H1 (cell line): ENCODE results near the gene TRIM38. TPM values are rescaled to one million over a fixed set of nuclear protein-coding genes. Genes with fewer than 3 reads are reported as not detected.

ENCODE experiments used
- CTCF ChIA-PET: fragments of 300-600 bp; sonication (Branson Sonifier 250); formaldehyde crosslinking; loops from one replicate; lab custom pipeline; 2021; ENCODE audit not compliant: partially characterized antibody; lab: Charles Lee
- POLR2A ChIA-PET: fragments of 300-600 bp; sonication (Branson Sonifier 250); formaldehyde crosslinking; loops from one replicate; lab custom pipeline; 2021; ENCODE audit warnings: inconsistent platforms; ENCODE audit not compliant: partially characterized antibody; lab: Charles Lee
- DNase-seq, 2 experiments: peaks; one replicate each; pipeline versions ENCODE4 v3.0.0 to v3.0.0-alpha.2; 2010 to 2022; ENCODE audit warnings: low spot score in 2 of 2, low read depth in 1 of 2, mixed read lengths in 1 of 2
- FAIRE-seq: peaks from 2 replicates; lab custom pipeline; 2011; peaks lifted over from hg19 to GRCh38; lab: Jason Lieb, UNC
- H2AFZ ChIP-seq: 2 replicates; pipeline ENCODE4 v1.8.1; 2012; ENCODE audit warnings: low read length, inconsistent platforms
- H2AK5ac ChIP-seq: 2 replicates; pipeline ENCODE4 v1.6.1; 2013; ENCODE audit warnings: low read depth, low read length
- H2BK120ac ChIP-seq: replicated peaks from 2 replicates; pipeline ENCODE3; 2013; ENCODE audit warnings: low read depth, low read length, inconsistent platforms
- H2BK12ac ChIP-seq: 2 replicates; pipeline ENCODE4 v1.6.1; 2013; ENCODE audit warnings: low read depth, low read length
- H2BK15ac ChIP-seq: 2 replicates; pipeline ENCODE4 v1.6.1; 2013; ENCODE audit warnings: low read length
- H2BK20ac ChIP-seq: 2 replicates; pipeline ENCODE4 v1.6.1; 2013; ENCODE audit warnings: low read length
- H2BK5ac ChIP-seq: 2 replicates; pipeline ENCODE4 v1.6.1; 2013; ENCODE audit warnings: low read depth, low read length
- H3K14ac ChIP-seq: 2 replicates; pipeline ENCODE4 v1.6.1; 2013; ENCODE audit warnings: inconsistent platforms; ENCODE audit not compliant: insufficient read length
- H3K18ac ChIP-seq: 2 replicates; pipeline ENCODE4 v1.6.1; 2013; ENCODE audit warnings: low read length; ENCODE audit errors: extremely low read depth
- H3K23ac ChIP-seq: 2 replicates; pipeline ENCODE4 v1.6.1; 2013; ENCODE audit warnings: inconsistent platforms; ENCODE audit not compliant: insufficient read length
- H3K23me2 ChIP-seq: 2 replicates; pipeline ENCODE4 v1.6.1; 2013; ENCODE audit warnings: low read depth, low read length
- H3K27ac ChIP-seq: 2 replicates; pipeline ENCODE4 v1.6.1; 2011; ENCODE audit warnings: low read depth, low read length, inconsistent platforms
- H3K27me3 ChIP-seq, 4 experiments: replicated peaks in 1 of 4; 1 replicate in 1 of 4; 2 replicates in 3 of 4; pipeline versions ENCODE4 v1.6.1 to v1.8.1; 2011 to 2013; ENCODE audit warnings: low read length in 3 of 4, mild to moderate bottlenecking in 3 of 4, inconsistent platforms in 2 of 4, mixed read lengths in 2 of 4, moderate library complexity in 1 of 4; ENCODE audit not compliant: control insufficient read depth in 3 of 4, insufficient read depth in 3 of 4; ENCODE audit errors: extremely low read depth in 1 of 4
- H3K36me3 ChIP-seq, 4 experiments: 2 replicates each; pipeline versions ENCODE4 v1.6.1 to v1.8.1; 2011 to 2013; ENCODE audit warnings: mild to moderate bottlenecking in 4 of 4, low read length in 3 of 4, moderate library complexity in 2 of 4, control low read depth in 1 of 4, inconsistent platforms in 1 of 4; ENCODE audit not compliant: insufficient read depth in 4 of 4, control insufficient read depth in 2 of 4
- H3K4ac ChIP-seq: replicated peaks from 2 replicates; pipeline ENCODE3; 2013; ENCODE audit warnings: low read length, low read depth, mixed read lengths, inconsistent platforms; ENCODE audit not compliant: insufficient read length
- H3K4me1 ChIP-seq, 4 experiments: replicated peaks in 1 of 4; 1 replicate in 1 of 4; 2 replicates in 3 of 4; pipeline versions ENCODE4 v1.6.1 to v1.8.1; 2011 to 2013; ENCODE audit warnings: low read length in 3 of 4, inconsistent platforms in 2 of 4, mixed read lengths in 1 of 4; ENCODE audit not compliant: insufficient read depth in 4 of 4, control insufficient read depth in 3 of 4
- H3K4me2 ChIP-seq, 2 experiments: 2 replicates each; pipeline versions ENCODE4 v1.6.1 to v1.8.1; 2011 to 2013; ENCODE audit warnings: low read depth in 2 of 2, low read length in 2 of 2, control low read depth in 1 of 2, inconsistent platforms in 1 of 2, mild to moderate bottlenecking in 1 of 2; ENCODE audit not compliant: insufficient read depth in 1 of 2
- H3K4me3 ChIP-seq, 4 experiments: fragments of 200-600, 300-600 bp in 1 of 4; sonication (generic), shearing (Covaris generic), sonication (Bioruptor Twin) in 1 of 4; 2 replicates each; pipeline versions ENCODE4 v1.5.1 to v1.8.1; 2011 to 2016; ENCODE audit warnings: low read length in 4 of 4, low read depth in 3 of 4, control low read depth in 2 of 4, inconsistent platforms in 2 of 4, mild to moderate bottlenecking in 2 of 4, mixed read lengths in 1 of 4, moderate library complexity in 1 of 4; ENCODE audit not compliant: insufficient read depth in 2 of 4; ENCODE audit errors: extremely low read depth in 1 of 4
- H3K56ac ChIP-seq: replicated peaks from 2 replicates; pipeline ENCODE3; 2013; ENCODE audit warnings: low read depth, mild to moderate bottlenecking, mixed read lengths, low read length, inconsistent platforms; ENCODE audit not compliant: insufficient read length
- H3K79me1 ChIP-seq: 2 replicates; pipeline ENCODE4 v1.6.1; 2013; ENCODE audit warnings: low read depth, low read length, control low read depth
- H3K79me2 ChIP-seq, 2 experiments: 2 replicates each; pipeline versions ENCODE4 v1.6.1 to v1.8.1; 2012 to 2013; ENCODE audit warnings: low read length in 2 of 2, mild to moderate bottlenecking in 2 of 2, inconsistent platforms in 1 of 2; ENCODE audit not compliant: insufficient read depth in 2 of 2, control insufficient read depth in 1 of 2
- H3K9ac ChIP-seq, 4 experiments: replicated peaks in 1 of 4; 1 replicate in 1 of 4; 2 replicates in 3 of 4; pipeline versions ENCODE4 v1.6.1 to v1.8.1; 2011 to 2013; ENCODE audit warnings: low read depth in 3 of 4, low read length in 3 of 4, control low read depth in 2 of 4, mild to moderate bottlenecking in 2 of 4, moderate library complexity in 2 of 4, inconsistent platforms in 1 of 4; ENCODE audit errors: extremely low read depth in 1 of 4
- H3K9me3 ChIP-seq, 2 experiments: 2 replicates each; pipeline versions ENCODE4 v1.6.1 to v1.8.1; 2012 to 2013; ENCODE audit warnings: mild to moderate bottlenecking in 2 of 2, moderate library complexity in 2 of 2, control low read depth in 1 of 2, inconsistent platforms in 1 of 2, low read depth in 1 of 2, low read length in 1 of 2, mixed read lengths in 1 of 2; ENCODE audit not compliant: insufficient read depth in 2 of 2
- H4K20me1 ChIP-seq, 2 experiments: replicated peaks in 1 of 2; 2 replicates each; pipeline versions ENCODE3 to v1.8.1; 2011 to 2013; ENCODE audit warnings: inconsistent platforms in 2 of 2, low read length in 2 of 2, mild to moderate bottlenecking in 1 of 2; ENCODE audit not compliant: insufficient read depth in 2 of 2, control insufficient read depth in 1 of 2
- H4K5ac ChIP-seq: 2 replicates; pipeline ENCODE4 v1.6.1; 2013; ENCODE audit warnings: low read length, low read depth, mixed read lengths, inconsistent platforms; ENCODE audit not compliant: insufficient read length
- H4K8ac ChIP-seq: 2 replicates; pipeline ENCODE4 v1.8.0; 2013; ENCODE audit warnings: mild to moderate bottlenecking, moderate library complexity, low read length, inconsistent platforms; ENCODE audit not compliant: insufficient read depth; ENCODE audit errors: extremely low read depth
- H4K91ac ChIP-seq: replicated peaks from 2 replicates; pipeline ENCODE3; 2013; ENCODE audit warnings: low read length, mixed read lengths, inconsistent platforms; ENCODE audit not compliant: insufficient read length
- BACH1 ChIP-seq: IDR thresholded peaks from 2 replicates; pipeline ENCODE4 v1.6.1; 2012; ENCODE audit warnings: low read length, improper control_type of control experiment
- KDM5A ChIP-seq: fragments of 200-600 bp; IDR thresholded peaks from 2 replicates; pipeline ENCODE4 v1.7.1; 2012; ENCODE audit warnings: mild to moderate bottlenecking, low read length, inconsistent platforms, mixed read lengths
- PHF8 ChIP-seq: fragments of 200-600 bp; sonication (generic); conservative IDR thresholded peaks from 2 replicates; pipeline ENCODE4 v1.7.1; 2012; ENCODE audit warnings: low read depth, mild to moderate bottlenecking, inconsistent platforms, low read length, moderate library complexity
- SIN3A ChIP-seq, 2 experiments: IDR thresholded peaks in 1 of 2; conservative IDR thresholded peaks in 1 of 2; 2 replicates each; pipeline ENCODE4 v1.6.1; 2011 to 2012; ENCODE audit warnings: low read length in 2 of 2, improper control_type of control experiment in 1 of 2, low read depth in 1 of 2, mild to moderate bottlenecking in 1 of 2
- SRF ChIP-seq: IDR thresholded peaks from 2 replicates; pipeline ENCODE4 v1.6.1; 2011; ENCODE audit warnings: mild to moderate bottlenecking, low read depth, low read length, moderate library complexity
- WGBS, 2 experiments: shearing (Covaris generic) in 1 of 2; methylation state at CpG; one replicate each; pipeline versions ENCODE4 v1.1.6 to v1.1.7; 2013 to 2015; ENCODE audit warnings: low lambda C conversion rate in 2 of 2, mixed read lengths in 2 of 2, inconsistent platforms in 1 of 2, low coverage in 1 of 2, missing lambda C conversion rate in 1 of 2; ENCODE audit not compliant: insufficient replicate concordance in 2 of 2, insufficient coverage in 1 of 2, insufficient read length in 1 of 2; ENCODE audit errors: extremely low coverage in 1 of 2, missing lambda C conversion rate in 1 of 2; 5-methylcytosine and 5-hydroxymethylcytosine counted together
- polyA plus RNA-seq, 7 experiments: library from polyadenylated mRNA; depleted of rRNA in 3 of 7; stranded (reverse) in 5 of 7; unstranded in 2 of 7; fragments of >200 nt in 5 of 7; fragments of 200-250 nt in 2 of 7; gene quantifications; 1 replicate in 5 of 7; 2 replicates in 1 of 7; 4 replicates in 1 of 7; pipeline versions ENCODE4 v1.2.1 to v1.2.3, GENCODE V29; 2011 to 2013; ENCODE audit warnings: missing spikeins in 2 of 7, mixed read lengths in 2 of 7
- total RNA-seq: library from RNA; stranded (reverse); fragmentation: NEBNext Ultra II Directional; extraction: Animal tissue kit (Norgen Biotek cat#: 25700); gene quantifications from 2 replicates; pipeline ENCODE4 v1.2.1, GENCODE V29; 2021

The TRIM38 gene
- total and polyA plus RNA-seq, 2 of the 8 experiments (the other 6 are each of a cell fraction or from before 2014, with no cell fraction given), result 0.43 to 0.56 TPM

DNA sequence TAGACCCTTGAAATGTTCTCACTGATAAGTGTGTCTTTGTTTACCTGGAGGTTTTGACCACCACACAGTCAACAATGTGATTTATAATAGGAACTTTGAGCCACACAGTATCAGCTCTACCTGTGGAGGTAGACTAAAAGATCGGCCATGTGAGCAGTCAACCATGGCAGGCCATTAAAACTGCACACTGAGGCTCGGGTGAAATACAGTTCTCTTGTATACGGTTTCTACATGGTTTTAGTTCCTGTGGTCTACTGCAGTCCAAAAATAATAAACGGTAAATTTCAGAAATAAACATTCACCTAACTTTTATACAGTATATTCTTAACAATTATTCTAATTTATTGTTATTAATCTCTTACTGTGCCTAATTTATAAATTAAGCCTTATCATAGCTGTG lies 47.2 kb downstream of the TRIM38 start:
- Histone ChIP-seq H3K79me2 (no peaks in the 10 kb centered on the region), H4K91ac (no peak overlapping the region), H2BK15ac (no peak overlapping the region), H3K79me1 (no peaks in the 10 kb centered on the region), H2AK5ac (no peak overlapping the region; the same call in 1 of the 2 replicates), H3K4me1 (no peaks in the 10 kb centered on the region; a peak in 3 of 7 replicates), H4K5ac (no peak overlapping the region), H3K27me3 (no peaks in the 10 kb centered on the region), H2BK12ac (no peak overlapping the region), H3K23ac (no peak overlapping the region), H3K4me2 (no peak overlapping the region), H4K20me1 (no peaks in the 10 kb centered on the region), H3K56ac (no peak overlapping the region), H2BK120ac (no peak overlapping the region), H3K9ac (no peak overlapping the region), H3K14ac (no peak overlapping the region), H3K27ac (no peak overlapping the region), H3K36me3 (no peaks in the 10 kb centered on the region; a peak in 1 of 8 replicates), H2AFZ (no peak overlapping the region), H3K4ac (no peak overlapping the region), H3K9me3 (no peaks in the 10 kb centered on the region), H4K8ac (no peak overlapping the region), H3K23me2 (no peaks in the 10 kb centered on the region), H2BK5ac (no peak overlapping the region), H3K18ac (no peak overlapping the region), H3K4me3 (no peak overlapping the region), H2BK20ac (no peak overlapping the region)
- DNase-seq (no peak), FAIRE-seq (no peak)
- WGBS, 2 experiments, result 96% methylated on average over 4 of the region's 4 CpGs; no CpG with 5 or more reads in 1 of the 2 experiments
- CTCF ChIA-PET, result interaction anchor here (0.6 to 1.3 kb wide), 3 partner anchors 10 to 538 kb away, joined by 3 read pairs; no protein-coding TSS in a partner anchor
- TF ChIP-seq BACH1 (no peak), KDM5A (no peak), SRF (no peak), PHF8 (no peak), SIN3A (conservative IDR thresholded peaks at IDR 0.05 in 1 of 2, IDR thresholded peaks at IDR 0.05 in 1 of 2; ENCODE audit: low read depth in 1 of 2, low read length in 2 of 2) (no peak)
- POLR2A ChIA-PET, result interaction anchor here (0.6 to 32.8 kb wide), 4 partner anchors 10 to 1856 kb away, joined by 3 to 1982 read pairs (median 45); a partner anchor contains a TSS
